GM12801 (cell line): ENCODE results near the gene CSNK1G3.

Experiments used
- TF ChIP-seq, protein P1 (sequence below): IDR thresholded peaks from one replicate; pipeline ENCODE4 v1.5.1; 2011; ENCODE audit warnings: control low read depth; ENCODE audit not compliant: insufficient read length; ENCODE audit errors: extremely low read depth

The CSNK1G3 gene

DNA sequence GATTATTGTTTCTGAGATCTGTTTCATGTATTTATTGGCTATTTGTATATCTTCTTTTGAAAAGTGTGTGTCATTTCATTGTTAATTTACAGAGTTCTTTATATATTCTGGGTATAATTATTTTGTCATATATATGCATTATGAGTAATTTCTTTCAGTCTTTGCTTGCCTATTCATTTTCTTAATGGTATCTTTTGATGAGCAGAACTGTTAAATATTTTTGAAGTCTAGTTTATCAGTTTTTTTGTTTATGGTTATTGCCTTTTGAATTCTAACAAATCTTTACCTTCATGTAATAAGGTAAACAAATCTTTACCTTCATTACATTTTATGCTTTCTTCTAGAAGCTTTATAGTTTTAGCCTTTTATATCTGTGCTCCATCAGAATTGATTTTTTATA lies 66.4 kb downstream of the CSNK1G3 start:
- TF ChIP-seq, protein P1, sequence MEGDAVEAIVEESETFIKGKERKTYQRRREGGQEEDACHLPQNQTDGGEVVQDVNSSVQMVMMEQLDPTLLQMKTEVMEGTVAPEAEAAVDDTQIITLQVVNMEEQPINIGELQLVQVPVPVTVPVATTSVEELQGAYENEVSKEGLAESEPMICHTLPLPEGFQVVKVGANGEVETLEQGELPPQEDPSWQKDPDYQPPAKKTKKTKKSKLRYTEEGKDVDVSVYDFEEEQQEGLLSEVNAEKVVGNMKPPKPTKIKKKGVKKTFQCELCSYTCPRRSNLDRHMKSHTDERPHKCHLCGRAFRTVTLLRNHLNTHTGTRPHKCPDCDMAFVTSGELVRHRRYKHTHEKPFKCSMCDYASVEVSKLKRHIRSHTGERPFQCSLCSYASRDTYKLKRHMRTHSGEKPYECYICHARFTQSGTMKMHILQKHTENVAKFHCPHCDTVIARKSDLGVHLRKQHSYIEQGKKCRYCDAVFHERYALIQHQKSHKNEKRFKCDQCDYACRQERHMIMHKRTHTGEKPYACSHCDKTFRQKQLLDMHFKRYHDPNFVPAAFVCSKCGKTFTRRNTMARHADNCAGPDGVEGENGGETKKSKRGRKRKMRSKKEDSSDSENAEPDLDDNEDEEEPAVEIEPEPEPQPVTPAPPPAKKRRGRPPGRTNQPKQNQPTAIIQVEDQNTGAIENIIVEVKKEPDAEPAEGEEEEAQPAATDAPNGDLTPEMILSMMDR = no peak

DNA sequence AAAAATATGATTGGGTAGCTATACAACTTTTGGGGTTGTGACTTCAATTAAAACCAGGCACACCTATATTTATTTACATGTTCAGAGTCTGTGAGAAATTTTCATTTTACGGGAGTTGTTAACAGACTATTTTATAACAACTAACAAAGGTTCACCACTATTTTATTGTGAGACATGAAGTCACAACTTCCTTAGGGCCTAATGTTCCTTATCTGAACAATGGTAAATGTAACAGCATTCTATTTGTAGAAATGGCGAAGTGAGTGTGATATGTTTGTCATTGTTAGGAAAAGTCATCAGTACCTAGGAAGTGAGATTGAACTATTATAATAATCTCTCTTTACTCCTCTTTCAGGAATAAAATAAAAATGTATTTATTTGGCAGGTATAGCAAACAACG lies 67.4 kb downstream of the CSNK1G3 start:
- TF ChIP-seq, protein P1 = no peak

DNA sequence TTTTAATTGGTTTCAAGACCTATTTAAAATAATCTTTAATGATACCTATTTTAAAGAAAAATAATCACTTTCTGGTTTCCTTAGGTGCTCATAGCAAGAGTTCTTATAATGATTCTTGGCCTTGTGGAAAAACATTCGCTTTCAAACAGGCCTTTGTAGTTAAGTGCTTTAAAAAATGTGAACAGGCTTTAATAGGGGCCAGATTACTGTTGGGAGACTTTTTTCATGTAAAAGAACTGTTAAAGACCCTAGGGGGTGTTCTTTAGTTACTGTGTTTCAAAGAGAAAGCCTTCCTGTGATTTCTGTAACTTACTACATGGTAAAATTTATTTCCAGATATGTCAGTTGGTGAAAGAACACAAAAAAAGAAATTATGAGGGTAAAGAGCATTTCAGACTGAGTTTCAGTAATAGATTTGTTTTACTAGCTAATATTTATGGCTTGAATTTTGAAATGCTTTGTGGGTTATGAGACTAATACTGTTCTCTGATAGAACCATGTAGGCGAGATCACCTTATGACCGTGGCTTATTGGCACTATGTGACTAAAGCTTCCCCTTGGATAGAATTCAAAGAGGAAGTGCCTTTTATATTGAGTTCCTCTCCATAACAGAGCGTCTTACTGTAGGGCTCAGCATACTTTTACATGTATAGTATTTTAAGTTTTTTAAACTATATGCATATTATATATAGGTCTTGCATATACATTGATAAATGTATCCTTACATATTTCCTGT lies 70.7 kb downstream of the CSNK1G3 start:
- TF ChIP-seq, protein P1 = no peak

DNA sequence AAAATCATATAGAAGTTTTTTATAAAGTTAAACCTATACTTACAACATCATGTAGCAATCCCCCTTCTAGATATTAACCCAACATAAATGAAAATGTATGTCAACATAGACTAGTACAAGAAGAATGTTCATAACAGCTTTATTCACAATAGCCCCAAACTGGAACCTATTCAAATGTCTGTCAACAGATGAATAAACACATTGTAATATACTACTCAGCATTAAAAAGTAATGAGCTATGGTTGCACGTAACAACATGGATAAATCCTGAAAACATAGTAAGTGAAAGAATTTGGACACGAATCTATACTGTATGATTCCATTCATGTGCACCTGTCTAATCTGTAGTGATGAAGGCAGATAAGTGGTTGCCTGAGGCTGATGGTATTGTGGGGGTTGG lies 73.9 kb downstream of the CSNK1G3 start:
- TF ChIP-seq, protein P1 = no peak

DNA sequence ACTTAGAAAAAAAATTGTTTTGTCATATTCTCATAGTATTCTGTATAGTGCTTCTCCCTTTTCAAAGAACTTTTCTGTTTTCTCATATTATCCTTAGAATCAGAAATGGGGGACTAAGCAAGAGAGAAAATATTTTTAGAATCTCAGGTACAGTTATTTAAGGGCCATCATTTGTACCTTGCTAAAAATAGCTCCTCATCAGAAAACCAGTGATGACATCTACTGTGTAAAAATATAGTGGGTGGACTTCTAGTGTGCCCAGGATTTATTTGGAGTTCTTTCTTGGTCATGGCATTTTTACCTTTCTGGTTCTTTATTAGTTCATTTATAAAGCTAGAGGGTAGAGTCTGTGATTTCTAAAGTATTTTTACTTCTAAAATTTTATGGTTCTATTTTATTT lies 82.5 kb downstream of the CSNK1G3 start:
- TF ChIP-seq, protein P1 = no peak

DNA sequence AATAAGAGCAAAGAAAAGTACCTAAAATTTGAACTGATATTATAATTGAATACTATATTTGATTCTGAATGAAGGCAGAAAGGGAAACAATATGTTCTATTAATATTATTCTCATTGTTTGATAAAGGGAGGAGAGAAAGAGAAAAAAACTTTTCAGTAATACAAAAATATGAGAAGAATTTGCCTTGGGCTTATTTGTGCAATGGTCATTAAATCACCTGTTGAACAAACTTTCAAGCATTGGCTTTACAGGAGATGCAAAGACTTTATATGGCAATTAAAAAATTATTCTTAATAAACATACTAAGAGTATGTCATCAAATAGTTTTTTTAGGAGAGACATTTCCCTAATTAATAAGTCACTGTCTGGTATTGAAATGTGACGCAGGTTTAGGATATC lies 85.0 kb downstream of the CSNK1G3 start:
- TF ChIP-seq, protein P1 = no peak

DNA sequence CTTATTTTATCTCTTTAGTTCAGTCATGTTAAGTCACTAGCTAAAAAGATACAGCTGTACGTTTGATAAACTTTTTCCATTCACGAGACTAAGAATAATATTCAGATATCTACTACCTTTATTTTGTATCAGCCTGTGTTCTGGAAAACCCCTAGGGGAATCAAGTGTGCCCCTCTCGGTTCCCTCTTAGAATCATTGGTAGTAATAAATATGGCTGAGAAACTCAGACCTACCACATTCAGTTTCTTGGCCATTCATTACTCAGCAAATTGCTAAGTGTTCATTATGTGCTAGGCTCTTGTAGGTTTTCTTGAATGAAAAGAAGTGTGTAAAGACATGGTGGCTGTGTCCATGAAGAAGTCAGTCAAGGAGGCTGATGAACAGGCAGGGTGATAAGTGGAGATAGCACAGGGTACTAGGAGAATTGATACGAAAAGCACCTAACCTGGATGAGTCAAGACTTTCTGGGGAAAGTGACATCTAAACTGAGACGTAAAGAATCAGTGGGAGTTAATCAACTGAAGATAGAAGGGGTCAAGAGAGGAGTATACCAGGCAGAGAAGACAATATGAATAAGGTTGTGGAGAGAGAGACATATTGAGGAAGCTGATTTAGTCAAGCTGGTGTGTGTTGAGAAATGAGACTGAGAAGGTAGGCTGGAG lies 86.2 kb downstream of the CSNK1G3 start:
- TF ChIP-seq, protein P1 = no peak
